HG03175 (cell line): Measurements from ENCODE around the gene NAT10.
"Not testable (repeated sequence)": the region's sequence is repeated elsewhere in the genome, so short reads cannot be mapped to it uniquely, and the experiment has no call there.

Experiments
- ATAC-seq: cut with Tn5 transposase; IDR thresholded peaks from one replicate; pipeline ENCODE4 v1.9.1; 2021; ENCODE audit warnings: mild to moderate bottlenecking, moderate library complexity; ENCODE audit not compliant: unreplicated experiment

Gene NAT10

GRCh38 chr11:34166806-34167740, 61.6 kb downstream of the NAT10 start:
- no peak for ATAC-seq

DNA sequence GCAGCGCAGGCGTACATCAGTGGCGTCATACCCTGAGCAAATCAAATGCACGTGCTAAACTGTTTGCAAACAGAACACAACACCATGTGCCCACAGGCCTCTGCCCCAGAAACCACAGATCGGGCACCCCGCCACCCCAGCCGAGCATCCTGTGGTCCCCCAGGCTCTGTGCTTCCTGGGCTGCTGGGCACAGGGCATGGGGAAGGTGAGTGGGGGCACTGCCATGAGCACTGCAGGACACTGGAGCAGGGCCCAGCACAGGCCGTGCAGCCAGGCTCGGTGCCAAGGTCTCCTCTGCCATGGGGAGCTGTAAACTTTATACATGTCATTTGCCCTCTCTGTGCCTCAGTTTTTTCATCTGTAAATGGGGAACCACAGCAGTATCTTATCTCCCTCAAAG, 62.5 kb downstream of the NAT10 start:
- ATAC-seq = no peak

DNA sequence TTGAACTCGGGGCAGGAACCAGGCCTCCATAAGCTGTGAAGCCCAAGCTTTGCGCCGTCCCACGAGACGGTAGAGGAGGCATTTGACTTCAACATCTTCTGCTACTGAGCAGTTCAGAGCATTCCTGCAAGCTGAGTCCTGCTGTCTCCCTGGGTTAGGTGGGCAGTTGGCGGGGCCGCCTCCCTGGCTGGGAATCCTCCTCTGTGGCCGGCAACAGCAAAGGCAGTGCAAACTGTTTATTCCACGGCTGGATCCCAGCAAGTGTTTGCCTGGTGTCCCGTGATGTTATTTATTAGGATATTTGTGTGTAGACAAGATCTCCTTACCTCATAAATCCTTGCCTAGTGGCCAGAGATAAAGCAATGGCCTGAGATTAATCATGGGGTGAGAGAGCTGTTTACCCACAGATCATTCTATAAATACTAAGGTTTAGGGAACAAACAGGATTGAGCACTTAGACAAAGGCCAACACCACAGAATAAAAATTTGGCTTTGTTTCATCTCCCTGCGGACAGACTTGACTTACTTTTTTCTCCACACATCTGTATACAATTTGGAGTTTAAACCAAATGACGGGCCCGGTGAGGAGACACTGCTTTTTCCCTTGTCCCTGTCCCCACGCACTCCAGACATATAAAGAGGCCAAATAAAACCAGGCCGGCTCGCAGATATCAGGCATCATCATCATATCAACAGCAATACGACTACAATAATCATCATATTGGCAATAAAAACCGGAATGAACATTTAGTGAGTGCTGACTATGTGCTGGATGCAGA, 63.4 kb downstream of the NAT10 start:
- no peak for ATAC-seq

- no peak for ATAC-seq
Measured at GRCh38 chr11:34169686-34170085, 64.3 kb downstream of the NAT10 start.

DNA sequence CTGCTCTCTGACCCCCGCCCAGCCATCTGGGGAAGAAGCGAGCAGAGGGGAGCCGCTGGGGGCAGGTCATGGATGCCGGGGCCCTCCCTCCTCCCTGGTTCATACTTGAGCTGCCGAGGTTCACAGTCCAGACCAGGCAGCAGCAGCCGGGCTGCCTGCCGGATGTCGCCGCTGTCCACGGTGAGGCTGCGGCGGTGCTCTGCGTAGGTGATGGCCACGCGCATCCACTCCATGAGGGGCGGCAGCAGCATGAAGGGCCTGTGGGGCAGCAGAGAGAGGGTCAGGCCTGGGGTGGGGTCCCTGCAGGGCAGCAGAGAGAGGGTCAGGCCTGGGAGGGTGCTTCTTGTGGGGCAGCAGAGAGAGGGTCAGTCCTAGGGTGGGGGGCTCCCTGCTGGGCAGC, 67.6 kb downstream of the NAT10 start:
- ATAC-seq = no peak

GRCh38 chr11:34174412-34175041, 69.1 kb downstream of the NAT10 start:
- peak; percentile 81 for ATAC-seq

DNA sequence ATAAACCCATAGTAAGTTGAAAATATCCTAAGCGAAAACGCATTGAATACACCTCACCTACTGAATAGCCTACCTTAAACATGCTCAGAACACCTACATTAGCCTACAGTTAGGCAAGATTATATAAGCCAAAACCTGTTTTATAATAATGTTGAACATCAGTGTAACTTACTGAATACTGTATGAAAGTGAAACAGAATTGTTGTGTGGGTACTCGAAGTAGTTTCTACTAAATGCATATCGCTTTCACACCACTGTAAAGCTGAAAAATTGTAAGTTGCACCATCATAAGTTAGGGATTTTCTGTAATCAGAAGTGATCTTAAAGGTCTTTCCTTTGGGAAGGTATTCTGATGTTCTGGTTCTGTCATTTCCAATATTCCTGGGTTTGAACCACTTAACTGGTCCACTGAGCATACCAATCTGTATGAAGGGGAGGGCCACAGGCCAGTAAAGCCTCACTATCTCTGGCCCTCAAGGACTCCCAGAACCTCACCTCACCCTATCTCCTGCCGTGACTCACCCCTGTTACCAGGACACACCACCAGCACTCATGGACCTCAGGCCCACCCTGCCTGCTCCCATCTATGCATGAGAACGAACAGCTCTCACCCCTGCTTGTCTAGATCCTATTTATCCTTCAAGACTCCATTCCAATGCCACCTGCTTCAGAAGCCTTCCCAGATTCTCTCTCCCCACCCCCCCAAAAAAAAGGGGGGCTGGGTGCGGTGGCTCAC, 70.0 kb downstream of the NAT10 start:
- no peak for ATAC-seq

DNA sequence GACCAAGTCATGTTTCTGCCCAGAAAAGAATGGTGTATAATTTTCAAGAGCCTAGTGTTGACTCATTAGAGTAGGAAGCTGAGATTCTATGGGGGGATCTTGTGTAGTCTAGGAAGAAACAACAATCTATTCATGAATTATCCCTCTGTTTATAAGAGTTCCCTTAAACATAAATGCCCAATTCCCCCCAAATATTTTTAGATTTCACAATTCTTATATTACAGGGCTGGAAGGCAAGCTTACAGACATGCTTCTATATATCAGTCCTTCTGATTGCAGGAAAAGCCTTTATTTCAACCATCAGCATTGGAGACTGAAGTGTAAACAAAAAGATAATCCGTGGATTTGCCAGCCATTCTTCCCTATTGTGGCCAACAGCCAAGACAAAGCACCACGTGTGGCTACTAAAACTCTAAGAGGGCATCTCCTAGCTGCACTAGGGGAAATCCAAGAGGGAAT, 71.4 kb downstream of the NAT10 start:
- no peak for ATAC-seq

GRCh38 chr11:34178209-34178821, 72.9 kb downstream of the NAT10 start:
- no peak for ATAC-seq

GRCh38 chr11:34179026-34179675, 73.7 kb downstream of the NAT10 start:
- no peak for ATAC-seq

GRCh38 chr11:34180040-34180813, 74.8 kb downstream of the NAT10 start:
- ATAC-seq = no peak

GRCh38 chr11:34180814-34181165, 75.4 kb downstream of the NAT10 start:
- not testable (repeated sequence) for ATAC-seq

DNA sequence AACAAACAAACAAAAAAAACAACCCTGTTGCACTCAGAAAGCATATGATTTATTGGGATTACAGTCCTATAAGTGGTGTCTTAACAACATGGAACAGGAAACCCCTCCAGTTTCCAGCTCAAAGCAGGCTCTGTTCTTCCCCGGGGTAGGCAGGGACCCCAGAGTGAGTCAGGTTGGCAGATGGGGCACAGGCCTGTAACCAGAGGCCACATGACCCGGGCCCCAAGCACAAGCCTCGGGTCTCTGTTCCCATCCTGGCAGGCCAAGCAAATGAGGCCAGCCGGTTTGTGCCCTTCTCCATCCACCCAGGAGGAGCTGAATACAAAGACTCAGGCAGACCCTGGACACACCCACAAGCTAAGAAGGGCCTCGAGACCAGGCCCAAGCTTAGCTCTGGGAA, 75.8 kb downstream of the NAT10 start:
- ATAC-seq = no peak

DNA sequence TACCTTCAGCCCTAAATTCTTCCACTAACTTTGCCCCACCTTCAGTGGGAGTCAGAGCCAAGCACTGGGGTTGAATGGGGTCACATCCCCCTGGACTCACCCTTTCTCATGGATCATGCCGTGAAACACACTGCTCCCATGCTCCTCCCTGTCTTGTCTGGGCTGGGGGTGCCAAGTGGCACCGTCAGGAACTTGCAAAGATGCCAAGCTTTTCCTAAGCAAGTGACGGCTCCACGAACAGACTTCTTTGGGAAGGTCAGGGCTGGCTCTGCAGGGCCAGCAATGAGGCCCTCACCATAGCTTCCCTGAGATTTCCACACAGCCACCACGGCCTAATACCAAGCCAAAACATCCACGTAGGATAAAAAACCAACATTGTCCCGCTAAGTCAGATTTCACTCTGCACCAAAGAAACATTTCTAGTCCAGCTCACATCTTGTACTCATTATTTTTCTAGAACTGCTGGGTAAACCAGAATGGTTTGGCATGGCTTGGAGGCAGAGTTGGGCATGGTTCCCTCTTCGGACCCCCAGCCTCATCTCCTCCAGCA, 76.5 kb downstream of the NAT10 start:
- no peak for ATAC-seq

DNA sequence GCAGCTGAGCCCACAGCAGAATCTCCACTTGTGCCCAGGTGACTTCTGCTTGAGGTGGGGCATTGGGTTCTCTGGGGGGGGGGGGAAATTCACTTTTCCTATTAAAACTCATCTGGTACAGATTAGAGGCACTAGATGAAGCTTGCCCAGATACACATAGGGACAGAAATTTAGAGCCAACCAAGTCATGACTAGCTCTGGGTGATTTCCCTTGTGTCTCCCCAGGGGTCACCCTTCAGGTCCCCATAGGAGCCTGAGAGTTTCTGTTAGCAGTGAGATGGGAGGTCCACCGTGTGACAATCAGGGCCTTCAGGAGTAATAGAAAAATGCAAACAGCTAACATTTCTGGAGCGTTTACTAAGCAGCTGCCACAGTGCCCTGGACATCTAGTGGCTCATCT, 77.0 kb downstream of the NAT10 start:
- ATAC-seq = no peak

- ATAC-seq = no peak
Measured at GRCh38 chr11:34182921-34183685, 77.7 kb downstream of the NAT10 start.

GRCh38 chr11:34183848-34184391, 78.5 kb downstream of the NAT10 start:
- ATAC-seq = no peak

DNA sequence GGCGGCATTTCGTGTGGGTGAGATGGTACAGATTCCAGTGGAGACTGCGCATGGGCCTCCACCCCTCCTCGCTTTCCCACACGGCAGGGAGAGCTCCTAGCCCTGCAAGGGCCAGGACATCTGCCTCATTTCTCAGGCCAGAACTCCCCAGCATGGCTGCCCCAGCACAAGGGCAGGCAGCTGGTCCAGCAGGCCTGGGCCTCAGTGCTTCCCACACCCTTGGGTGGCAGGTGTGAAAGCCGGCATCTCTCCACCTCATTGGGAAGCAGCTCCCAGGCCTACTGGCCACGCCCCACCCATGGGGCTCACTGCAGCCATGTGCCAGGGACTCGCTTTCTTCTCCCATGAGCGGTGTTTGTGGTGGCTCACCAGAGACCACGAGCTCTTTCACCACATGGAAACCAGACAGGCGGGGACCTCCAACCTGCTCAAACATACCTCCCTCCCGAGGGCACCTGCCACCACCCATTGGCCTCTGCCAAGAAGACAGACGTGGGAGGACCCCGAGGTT, 79.1 kb downstream of the NAT10 start:
- ATAC-seq = no peak
